Stimulated activated CD4-positive, alpha-beta T cell treated with anti-CD3 and anti-CD28 coated beads, Interleukin-2, amount 100 ng/mL, for 48 hours (primary cell): ENCODE data around the gene RPLP2.

Source experiments
- DNase-seq, 2 donors: peaks; one replicate each; pipeline ENCODE4 v3.0.0-alpha.2; 2020

The RPLP2 gene

DNA sequence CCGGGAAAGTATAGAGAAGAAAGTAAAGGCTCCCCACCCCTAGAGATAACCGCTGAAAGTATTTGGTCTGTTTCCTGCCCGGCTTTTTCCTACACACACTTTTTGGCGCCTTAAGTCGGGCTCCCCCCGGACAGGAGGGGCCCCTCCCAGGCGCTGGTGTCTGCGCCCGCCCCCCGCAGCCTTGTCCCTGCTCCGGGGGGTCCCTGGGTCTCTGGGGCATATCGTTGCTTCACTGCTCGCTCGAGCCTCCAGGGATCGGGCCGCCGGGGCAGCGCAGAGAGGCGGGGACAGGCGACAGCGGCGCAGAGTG, 17.0 kb downstream of the RPLP2 start:
- DNase-seq = no peak

DNA sequence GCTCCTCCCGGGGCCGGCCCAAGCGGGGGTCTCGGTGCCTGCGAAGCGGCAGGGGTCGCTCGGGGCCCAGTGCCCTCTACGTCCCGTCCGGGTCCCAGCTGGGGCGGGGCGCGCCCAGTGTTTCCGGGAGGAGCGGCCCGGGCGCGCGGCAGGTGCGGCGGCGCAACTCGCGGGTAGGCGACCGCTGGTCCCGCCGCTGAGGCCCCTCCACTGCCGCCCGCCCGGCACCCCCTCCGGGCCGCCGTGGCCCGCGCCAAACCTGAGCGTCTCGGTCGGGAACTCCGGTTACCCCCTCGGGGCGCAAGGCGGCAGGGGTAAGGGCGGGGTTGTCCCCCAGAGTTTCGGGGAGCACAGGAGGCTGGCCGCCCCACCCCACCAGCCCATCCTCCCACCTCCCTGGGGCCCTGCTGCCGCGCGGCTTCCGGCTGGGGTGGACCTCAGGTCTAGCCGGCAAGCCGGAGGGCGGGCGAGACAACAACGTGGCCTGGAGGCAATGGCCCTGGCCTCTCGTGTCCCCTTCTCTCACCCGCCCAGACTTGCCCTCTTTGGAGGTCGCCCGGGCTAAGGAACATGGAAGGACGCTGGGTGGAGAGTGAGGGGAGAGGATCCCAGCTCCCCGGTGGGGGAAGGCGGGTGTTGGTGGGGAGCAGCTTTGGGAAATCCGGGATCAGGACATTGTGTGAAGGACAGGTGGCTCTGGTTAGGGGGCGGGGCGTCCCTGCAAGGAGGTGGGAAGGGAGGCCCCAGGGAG, 17.6 kb downstream of the RPLP2 start:
- no peak for DNase-seq

GRCh38 chr11:827897-828192, 18.1 kb downstream of the RPLP2 start, which contains the start of gene CRACR2B:
Gene CRACR2B, plus strand, starts transcription at chr11:827919. Its CDS starts 689 bp downstream, at chr11:828608.
- DNase-seq = no peak

DNA sequence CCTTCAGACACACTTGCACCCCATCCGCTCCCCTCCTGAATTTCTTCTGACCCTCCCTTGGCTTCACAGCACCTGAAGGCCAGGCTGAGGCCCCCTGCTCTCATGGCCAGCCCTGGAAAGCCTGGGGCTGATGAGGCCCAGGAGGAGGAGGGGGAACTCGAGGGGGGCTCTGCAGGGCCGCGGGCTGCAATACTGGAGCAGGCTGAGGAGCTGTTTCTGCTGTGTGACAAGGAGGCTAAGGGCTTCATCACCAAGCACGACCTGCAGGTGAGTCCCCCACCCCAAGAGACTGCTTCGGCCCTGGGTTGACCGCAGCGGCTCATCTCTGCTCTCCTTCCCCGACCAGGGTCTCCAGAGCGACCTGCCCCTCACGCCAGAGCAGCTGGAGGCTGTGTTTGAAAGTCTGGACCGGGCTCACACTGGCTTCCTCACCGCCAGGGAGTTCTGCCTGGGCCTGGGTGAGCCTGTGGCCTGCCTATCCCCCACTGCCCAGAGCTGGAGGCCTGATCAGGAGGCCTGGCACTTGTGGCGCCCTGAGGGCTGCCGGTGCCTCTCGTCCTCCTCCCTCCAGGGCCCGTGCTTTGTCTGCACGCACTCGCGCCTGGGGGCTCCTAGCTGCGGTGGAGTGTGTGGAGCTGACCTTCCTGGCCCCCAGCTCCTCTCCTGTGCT, 18.9 kb downstream of the RPLP2 start:
- DNase-seq = no peak

- DNase-seq = no peak
Measured at GRCh38 chr11:829176-829846, 19.5 kb downstream of the RPLP2 start.

- DNase-seq = no peak
Measured at GRCh38 chr11:829847-830294, 20.1 kb downstream of the RPLP2 start.

DNA sequence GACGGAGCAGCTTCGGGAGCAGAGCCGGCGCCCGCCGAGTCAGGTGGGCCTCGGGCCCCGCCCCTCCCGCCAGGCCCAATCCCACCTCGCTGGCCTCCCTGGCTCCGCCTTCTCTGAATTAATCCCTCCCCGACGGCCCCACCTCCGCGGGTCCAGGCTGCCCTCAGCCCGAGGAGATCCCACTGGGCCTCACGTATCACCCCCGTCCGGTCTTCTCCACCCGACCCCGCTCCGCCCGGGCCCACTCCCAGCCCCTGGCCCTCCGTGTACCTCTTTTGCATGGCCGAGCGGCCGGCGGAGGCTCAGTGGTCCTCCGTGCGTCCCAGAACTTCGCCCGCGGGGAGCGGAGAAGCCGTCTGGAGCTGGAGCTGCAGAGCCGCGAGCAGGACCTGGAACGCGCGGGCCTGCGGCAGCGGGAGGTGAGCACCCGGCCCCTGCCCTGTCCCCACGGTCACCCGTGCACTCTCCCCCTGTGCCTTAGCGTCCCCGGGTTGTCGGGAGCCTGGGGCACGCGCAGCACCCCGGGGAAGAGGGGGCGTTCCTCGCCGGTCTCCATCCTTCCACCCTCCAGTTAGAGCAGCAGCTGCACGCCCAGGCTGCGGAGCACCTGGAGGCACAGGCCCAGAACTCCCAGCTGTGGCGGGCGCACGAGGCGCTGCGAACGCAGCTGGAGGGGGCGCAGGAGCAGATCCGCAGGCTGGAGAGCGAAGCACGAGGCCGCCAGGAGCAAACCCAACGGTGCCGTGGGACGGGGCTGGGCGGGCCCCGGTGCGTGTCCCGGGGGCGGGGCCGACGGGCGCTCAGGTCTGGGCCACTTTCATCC, 20.7 kb downstream of the RPLP2 start:
- DNase-seq = peak in 1 of 2 donors; percentile 48

DNA sequence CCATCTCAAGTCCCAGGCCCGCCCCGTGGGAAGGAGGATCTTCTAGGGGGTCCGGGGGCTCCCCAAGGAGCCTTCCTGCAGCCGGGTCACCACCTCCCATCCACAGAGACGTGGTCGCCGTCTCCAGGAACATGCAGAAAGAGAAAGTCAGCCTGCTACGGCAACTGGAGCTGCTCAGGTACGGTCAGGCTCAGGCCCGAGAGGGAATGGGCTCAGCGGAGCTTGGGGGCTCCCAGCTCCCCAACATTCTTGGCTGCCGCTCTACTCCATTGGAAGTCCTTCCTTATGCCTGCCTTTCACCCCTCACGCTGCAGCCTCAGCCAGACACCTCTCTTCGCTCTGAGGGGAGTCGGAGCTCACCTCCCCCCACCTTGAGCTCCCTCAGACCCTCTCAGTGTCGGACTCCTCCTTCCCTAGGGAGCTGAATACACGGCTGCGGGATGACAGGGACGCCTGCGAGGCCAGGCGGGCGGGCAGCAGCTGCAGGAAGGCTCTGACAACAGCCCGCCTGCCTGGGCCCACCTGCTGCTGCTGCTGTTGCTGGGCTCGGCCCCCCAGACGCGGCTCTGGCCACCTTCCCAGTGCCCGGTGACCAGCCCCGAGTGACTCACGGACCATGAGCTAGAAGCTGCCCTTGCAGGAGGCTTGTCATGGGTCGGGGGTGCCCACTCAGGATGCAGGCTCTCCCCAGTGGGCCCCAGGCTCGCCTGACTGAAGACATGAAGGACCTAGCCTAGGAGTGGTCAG, 21.5 kb downstream of the RPLP2 start:
- DNase-seq = no peak

- DNase-seq = no peak
Measured at GRCh38 chr11:831961-832528, 22.3 kb downstream of the RPLP2 start.

DNA sequence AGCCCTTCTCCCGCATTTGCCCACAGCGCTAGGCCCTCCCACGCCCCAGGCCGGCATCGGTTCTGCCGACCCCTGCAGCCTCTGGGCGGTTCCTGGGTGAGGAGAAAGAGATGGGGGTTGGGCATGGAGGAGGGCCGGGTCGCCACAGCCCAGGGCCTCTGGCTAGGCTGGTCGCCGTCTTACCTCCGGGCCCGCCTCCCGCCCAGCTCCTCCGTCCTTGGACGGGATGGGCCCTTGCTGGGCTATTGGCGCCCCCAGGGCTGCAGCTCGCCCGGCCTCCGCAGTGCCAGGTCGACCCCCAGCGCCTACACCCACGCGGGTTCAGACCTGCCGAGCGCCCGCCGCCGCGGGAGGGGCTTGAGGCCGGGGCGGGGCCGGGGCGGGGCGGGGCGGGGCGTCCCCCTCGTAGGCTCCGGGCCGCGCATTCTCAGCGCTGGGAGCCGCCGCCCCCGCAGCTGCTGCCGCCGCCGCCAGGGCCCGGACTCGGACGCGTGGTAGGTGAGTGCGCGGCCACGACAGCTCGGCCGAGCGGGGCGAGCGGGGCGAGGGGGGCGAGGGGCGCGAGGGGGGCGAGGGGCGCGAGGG, 22.9 kb downstream of the RPLP2 start, which contains the start of gene CD151:
TSS of gene CD151 (plus strand) at position 424 of the 585 bp plus-strand sequence. CDS start 3,118 bp downstream, outside the sequence.
- no peak for DNase-seq

DNA sequence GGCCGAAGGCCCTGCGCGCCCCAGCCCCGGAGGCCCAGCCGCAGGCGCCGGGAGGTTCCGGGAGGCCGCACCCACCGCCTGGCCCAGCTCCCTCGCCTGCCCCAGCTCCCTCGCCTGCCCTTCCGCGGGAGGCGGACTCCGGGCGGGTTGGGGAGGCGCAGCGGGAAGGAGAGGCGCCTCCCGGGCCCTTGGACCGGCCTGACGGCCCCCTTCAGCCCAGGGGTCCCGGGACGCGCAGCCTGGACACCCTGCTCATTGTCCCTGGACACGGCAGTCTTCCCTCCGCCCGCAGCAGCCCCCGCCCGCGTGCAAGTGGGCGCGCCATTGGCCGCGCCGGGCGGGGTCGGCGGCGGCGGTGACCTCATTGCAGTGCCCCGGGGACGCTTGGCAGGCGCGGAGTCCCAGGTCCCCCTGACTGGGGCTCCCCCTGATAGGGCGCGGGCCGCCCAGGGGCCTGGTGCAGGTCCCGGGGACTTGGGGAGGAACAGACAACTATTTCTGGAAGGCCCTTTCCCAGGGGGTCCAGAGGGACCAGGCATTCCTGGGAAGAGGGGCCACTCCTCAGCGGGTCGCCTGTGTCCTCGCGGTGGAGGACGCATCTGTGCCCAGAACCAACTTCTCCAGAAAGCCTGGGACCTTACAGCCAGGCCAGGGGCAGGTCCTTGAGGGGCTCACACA, 23.5 kb downstream of the RPLP2 start:
- no peak for DNase-seq

- no peak for DNase-seq
Measured at GRCh38 chr11:833849-834311, 24.1 kb downstream of the RPLP2 start.

DNA sequence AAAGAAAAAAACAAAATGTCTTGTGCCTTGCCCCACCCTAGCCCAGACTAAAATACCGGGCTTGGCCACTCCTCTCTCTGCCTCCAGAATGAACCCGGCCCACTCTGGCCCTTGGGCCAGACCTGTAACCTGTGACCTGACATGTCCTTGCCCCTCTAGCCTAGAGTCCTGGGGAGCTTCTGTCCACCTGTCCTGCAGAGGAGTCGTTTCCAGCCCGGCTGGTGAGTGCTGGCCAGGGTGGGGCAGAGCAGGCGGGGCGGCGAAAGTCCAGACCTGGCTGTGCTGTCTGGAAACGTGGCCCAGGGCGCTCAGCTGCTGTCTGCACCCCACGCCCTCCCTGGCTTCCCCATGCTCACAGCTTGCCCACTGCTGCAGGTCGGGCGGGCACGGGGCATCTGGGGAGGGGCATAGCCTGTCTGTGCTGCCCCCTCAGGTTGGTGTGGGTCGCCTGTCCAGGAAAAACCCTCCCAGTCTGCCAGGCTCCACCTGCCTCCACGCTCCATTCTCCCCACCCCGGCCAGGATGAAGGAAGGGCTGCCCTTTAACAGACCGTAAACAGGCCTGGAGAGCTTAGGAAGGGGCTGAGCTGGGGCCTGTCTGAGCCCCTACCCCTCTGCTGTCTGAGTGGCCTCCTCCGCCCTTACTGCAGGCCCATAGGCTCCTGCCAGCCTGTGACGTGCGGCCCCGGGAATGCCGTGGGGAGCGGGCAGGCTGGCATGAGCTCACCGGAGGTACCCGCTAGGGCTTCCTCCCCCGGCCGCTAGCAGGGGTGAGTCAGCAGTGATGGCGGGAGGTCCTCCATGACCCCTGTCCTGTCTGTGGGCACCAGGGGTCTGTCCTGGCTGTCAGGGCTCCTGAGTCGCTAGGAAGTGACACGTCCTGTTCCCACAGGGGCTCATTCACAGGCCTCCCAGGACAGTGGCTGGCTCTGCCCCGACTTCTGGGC, 24.9 kb downstream of the RPLP2 start:
- no peak for DNase-seq

- no peak for DNase-seq
Measured at GRCh38 chr11:836274-836673, 26.5 kb downstream of the RPLP2 start.

- DNase-seq = no peak
Measured at GRCh38 chr11:836700-837099, 26.9 kb downstream of the RPLP2 start.

- no peak for DNase-seq
Measured at GRCh38 chr11:837189-837989, 27.6 kb downstream of the RPLP2 start.

DNA sequence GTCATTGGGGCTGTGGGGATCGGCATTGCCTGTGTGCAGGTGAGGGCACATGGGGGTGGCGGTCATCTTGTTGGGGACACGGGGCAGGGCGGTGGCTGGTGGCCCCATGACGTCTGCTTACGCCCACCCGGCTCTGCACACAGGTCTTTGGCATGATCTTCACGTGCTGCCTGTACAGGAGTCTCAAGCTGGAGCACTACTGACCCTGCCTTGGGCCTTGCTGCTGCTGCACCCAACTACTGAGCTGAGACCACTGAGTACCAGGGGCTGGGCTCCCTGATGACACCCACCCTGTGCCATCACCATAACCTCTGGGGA, 28.2 kb downstream of the RPLP2 start:
- DNase-seq = no peak

GRCh38 chr11:838441-839279, 28.9 kb downstream of the RPLP2 start:
- no peak for DNase-seq
